ENCODE measurements around the gene NEO1. TPM values are rescaled to one million over a fixed set of nuclear protein-coding genes. Genes with fewer than 3 reads are reported as not detected.

Gene NEO1
- total and polyA plus RNA-seq, 9 of the 15 experiments (the other 6 are each of a cell fraction or from before 2014, with no cell fraction given): 0.08 to 1.7 (median 0.48) TPM

GRCh38 chr15:73048624-73049295 is 3.5 kb upstream of the NEO1 start:
- in situ Hi-C loops (cut with MboI): no loop called here
- Histone ChIP-seq H3K9ac (ENCODE audit: insufficient read depth in 1 of 2, low read depth in 2 of 2, low read length in 2 of 2) (no peak overlapping the region), H3K4me1 (replicated peaks in 1 of 2; ENCODE audit: control insufficient read depth in 2 of 2, insufficient read depth in 2 of 2, low read length in 2 of 2) (peaks cover 4 to 19% of the 10 kb centered on the region in 2 experiments; a peak in 4 of 5 replicates), H3K36me3 (ENCODE audit: control insufficient read depth, insufficient read depth, low read length) (no peaks in the 10 kb centered on the region), H3K79me2 (ENCODE audit: control insufficient read depth, insufficient read depth, low read length) (no peaks in the 10 kb centered on the region), H2AFZ (ENCODE audit: low read depth, low read length) (no peak overlapping the region), H3K27me3 (ENCODE audit: control insufficient read depth in 2 of 2, insufficient read depth in 2 of 2, low read length in 2 of 2) (peaks cover 10 to 13% of the 10 kb centered on the region in 2 experiments; a peak in 4 of 5 replicates), H3K27ac (ENCODE audit: extremely low read depth, low read depth, low read length) (no peak overlapping the region), H4K20me1 (replicated peaks; ENCODE audit: control insufficient read depth, insufficient read depth, low read length) (no peaks in the 10 kb centered on the region), H3K9me3 (replicated peaks; ENCODE audit: control insufficient read depth, insufficient read depth, low read depth, low read length) (no peaks in the 10 kb centered on the region), H3K9me1 (ENCODE audit: control insufficient read depth, insufficient read depth, low read length) (no peaks in the 10 kb centered on the region), H3K4me2 (ENCODE audit: insufficient read depth, low read length) (no peak overlapping the region), H3K4me3 (no peak overlapping the region)
- no peak for DNase-seq (ENCODE audit: extremely low read depth in 1 of 4, low spot score in 3 of 4)
- CTCF ChIA-PET (ENCODE audit: low intra/inter-chr PET ratio): interaction anchor here (0.6 kb wide), 1 partner anchor 378 kb away, joined by 3 read pairs; no protein-coding TSS in a partner anchor
- POLR2A ChIA-PET: interaction anchor here (0.6 kb wide), 1 partner anchor 275 kb away, joined by 3 read pairs; no protein-coding TSS in a partner anchor
- FAIRE-seq: no peak
- intact Hi-C loops (cut with micrococcal nuclease): no loop called here
- no TSS peak for BruUV-seq (replicated peaks)
- no peak for ATAC-seq
- WGBS (ENCODE audit: insufficient coverage, low coverage, missing lambda C conversion rate): 0% methylated on average over 3 of the region's 3 CpGs
- TF ChIP-seq SIX5 (IDR thresholded peaks at IDR 0.05; ENCODE audit: borderline replicate concordance in 1 of 2, insufficient read depth in 1 of 2, low read depth in 1 of 2, low read length in 2 of 2): no peak
- no peak for TF ChIP-seq IRF2 (CRISPR knock-in tag; IDR thresholded peaks at IDR 0.05)
- peak; percentile 92 for TF ChIP-seq ZNF75A (CRISPR knock-in tag; IDR thresholded peaks at IDR 0.05)
- TF ChIP-seq GTF2B (IDR thresholded peaks at IDR 0.05; ENCODE audit: extremely low read depth, insufficient read length): no peak
- TF ChIP-seq ZNF263 (CRISPR knock-in tag; IDR thresholded peaks at IDR 0.05; ENCODE audit: borderline replicate concordance): no peak
- TF ChIP-seq SMARCE1 (IDR thresholded peaks at IDR 0.05): 0 out of 2 replicates have a peak, but pooled peaks have one; percentile 18
- no peak for TF ChIP-seq TAF1 (IDR thresholded peaks at IDR 0.05; ENCODE audit: control insufficient read depth, extremely low read depth, insufficient read depth, low read length, severe bottlenecking)
- TF ChIP-seq CREBBP (IDR thresholded peaks at IDR 0.05; ENCODE audit: low read depth, low read length): no peak
- TF ChIP-seq SOX6 (IDR thresholded peaks at IDR 0.05): peak; percentile 55; the same call in 1 of the 2 replicates
- no peak for TF ChIP-seq ZNF23 (CRISPR knock-in tag; IDR thresholded peaks at IDR 0.05)
- TF ChIP-seq CBFA2T3 (IDR thresholded peaks at IDR 0.05): peak; percentile 14; the same call in 1 of the 2 replicates
- no peak for TF ChIP-seq RBM25 (IDR thresholded peaks at IDR 0.05; ENCODE audit: low read depth, low read length, severe bottlenecking)
- TF ChIP-seq ZNF696 (CRISPR knock-in tag; conservative IDR thresholded peaks at IDR 0.05): no peak
- no peak for TF ChIP-seq SMARCB1 (IDR thresholded peaks at IDR 0.05; ENCODE audit: insufficient read length, low read depth)
- TF ChIP-seq U2AF1 (optimal IDR thresholded peaks at IDR 0.05; ENCODE audit: low read depth, low read length): no peak
- TF ChIP-seq MTA2 (IDR thresholded peaks at IDR 0.05; ENCODE audit: low read depth): no peak
- no peak for TF ChIP-seq ZC3H11A (IDR thresholded peaks at IDR 0.05; ENCODE audit: low read depth, low read length)
